Measurements from ENCODE around the gene PACS1.

PACS1 gene

GRCh38 chr11:66258473-66258893, 188.4 kb downstream of the PACS1 start:
- TF ChIP-seq EZH2 (IDR thresholded peaks at IDR 0.05; ENCODE audit: borderline replicate concordance, low read length): no peak
- TF ChIP-seq CTCF (IDR thresholded peaks at IDR 0.05; ENCODE audit: low read length): no peak
- Histone ChIP-seq H3K27ac (ENCODE audit: low read depth, low read length, poor library complexity, severe bottlenecking) (no peak overlapping the region), H3K36me3 (ENCODE audit: insufficient read depth, low read length) (peaks cover 33% of the 10 kb centered on the region), H3K9me3 (ENCODE audit: low read length) (no peaks in the 10 kb centered on the region), H3K4me2 (ENCODE audit: low read length) (peak overlapping the region; percentile 95), H3K9me2 (ENCODE audit: low read depth, low read length) (no peaks in the 10 kb centered on the region), H3K4me3 (ENCODE audit: low read depth, low read length, poor library complexity, severe bottlenecking) (peak overlapping the region; percentile 85), H3K9ac (ENCODE audit: low read length) (peak overlapping the region; percentile 90), H3K79me2 (ENCODE audit: insufficient read depth, low read length) (no peaks in the 10 kb centered on the region), H3K27me3 (ENCODE audit: insufficient read depth, low read length) (no peaks in the 10 kb centered on the region), H3F3A (ENCODE audit: insufficient read depth, low read length) (no peaks in the 10 kb centered on the region), H3K4me1 (ENCODE audit: insufficient read depth, low read length, severe bottlenecking) (peaks cover 19% of the 10 kb centered on the region), H2AFZ (ENCODE audit: low read length) (no peak overlapping the region), H4K20me1 (ENCODE audit: insufficient read depth, low read length) (no peaks in the 10 kb centered on the region)

GRCh38 chr11:66259225-66259624, 189.2 kb downstream of the PACS1 start:
- Histone ChIP-seq H3K9me2 (ENCODE audit: low read depth, low read length) (no peaks in the 10 kb centered on the region), H3K4me2 (ENCODE audit: low read length) (peak overlapping the region; percentile 95; the same call in 1 of the 2 replicates), H4K20me1 (ENCODE audit: insufficient read depth, low read length) (no peaks in the 10 kb centered on the region), H3K9ac (ENCODE audit: low read length) (peak overlapping the region; percentile 90; the same call in 1 of the 2 replicates), H3K79me2 (ENCODE audit: insufficient read depth, low read length) (no peaks in the 10 kb centered on the region), H2AFZ (ENCODE audit: low read length) (no peak overlapping the region), H3K36me3 (ENCODE audit: insufficient read depth, low read length) (peaks cover 34% of the 10 kb centered on the region), H3F3A (ENCODE audit: insufficient read depth, low read length) (no peaks in the 10 kb centered on the region), H3K4me1 (ENCODE audit: insufficient read depth, low read length, severe bottlenecking) (peaks cover 19% of the 10 kb centered on the region), H3K27ac (ENCODE audit: low read depth, low read length, poor library complexity, severe bottlenecking) (no peak overlapping the region), H3K27me3 (ENCODE audit: insufficient read depth, low read length) (no peaks in the 10 kb centered on the region), H3K4me3 (ENCODE audit: low read depth, low read length, poor library complexity, severe bottlenecking) (no peak overlapping the region), H3K9me3 (ENCODE audit: low read length) (no peaks in the 10 kb centered on the region)
- TF ChIP-seq EZH2 (IDR thresholded peaks at IDR 0.05; ENCODE audit: borderline replicate concordance, low read length) (no peak), CTCF (IDR thresholded peaks at IDR 0.05; ENCODE audit: low read length) (no peak)

DNA sequence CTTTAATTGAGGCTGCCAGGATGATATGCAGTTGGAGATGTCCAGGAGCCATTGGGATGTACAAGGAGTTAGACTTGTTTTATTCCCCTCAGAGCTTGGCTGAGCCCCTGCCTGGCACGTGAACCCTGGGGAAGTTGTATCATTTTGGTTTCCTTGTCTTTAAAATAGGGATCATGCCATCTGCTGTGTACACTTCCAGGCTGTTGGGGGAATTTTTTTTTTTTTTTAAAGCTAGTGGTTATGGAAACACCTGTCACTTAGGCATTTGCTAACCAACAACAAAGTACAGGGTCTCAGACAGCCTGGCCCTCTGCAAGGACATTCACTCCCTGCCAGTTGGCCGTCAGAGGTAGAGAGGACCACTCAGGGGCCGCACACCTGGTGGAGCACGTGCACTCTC, 189.9 kb downstream of the PACS1 start:
- peaks cover 19% of the 10 kb centered on the region for H3K4me1 ChIP-seq (ENCODE audit: insufficient read depth, low read length, severe bottlenecking)
- no peaks in the 10 kb centered on the region for H4K20me1 ChIP-seq (ENCODE audit: insufficient read depth, low read length)
- H3K9me3 ChIP-seq (ENCODE audit: low read length): no peaks in the 10 kb centered on the region
- no peaks in the 10 kb centered on the region for H3K27me3 ChIP-seq (ENCODE audit: insufficient read depth, low read length)
- no peak for TF ChIP-seq CTCF (IDR thresholded peaks at IDR 0.05; ENCODE audit: low read length)
- TF ChIP-seq EZH2 (IDR thresholded peaks at IDR 0.05; ENCODE audit: borderline replicate concordance, low read length): no peak
- no peak overlapping the region for H3K27ac ChIP-seq (ENCODE audit: low read depth, low read length, poor library complexity, severe bottlenecking)
- no peak overlapping the region for H3K4me2 ChIP-seq (ENCODE audit: low read length)
- H3K36me3 ChIP-seq (ENCODE audit: insufficient read depth, low read length): peaks cover 41% of the 10 kb centered on the region
- H3F3A ChIP-seq (ENCODE audit: insufficient read depth, low read length): no peaks in the 10 kb centered on the region
- H3K9ac ChIP-seq (ENCODE audit: low read length): no peak overlapping the region
- no peak overlapping the region for H3K4me3 ChIP-seq (ENCODE audit: low read depth, low read length, poor library complexity, severe bottlenecking)
- no peaks in the 10 kb centered on the region for H3K9me2 ChIP-seq (ENCODE audit: low read depth, low read length)
- no peak overlapping the region for H2AFZ ChIP-seq (ENCODE audit: low read length)
- no peaks in the 10 kb centered on the region for H3K79me2 ChIP-seq (ENCODE audit: insufficient read depth, low read length)

Measured in OCI-LY1 (cell line).